SK-N-SH treated with all-trans-retinoic acid at 6 μM for 48 hours (cell line): ENCODE data around the gene NR1H4.

ENCODE experiments used
- ARNTL ChIP-seq: fragments of 450-650 bp; formaldehyde crosslinking; IDR thresholded peaks from 2 replicates; pipeline ENCODE4 v1.5.0; 2020; ENCODE audit warnings: low read depth, mild to moderate bottlenecking, moderate library complexity, borderline replicate concordance
- CREB5 ChIP-seq: fragments of 250-450 bp; sonication (Bioruptor Pico); IDR thresholded peaks from 2 replicates; pipeline ENCODE4 v1.5.1; 2020; ENCODE audit warnings: low read depth, mild to moderate bottlenecking, moderate library complexity
- ISL1 ChIP-seq: fragments of 250-450 bp; sonication (Bioruptor Pico); IDR thresholded peaks from 2 replicates; pipeline ENCODE4 v2.1.2; 2022; ENCODE audit warnings: mild to moderate bottlenecking, moderate library complexity
- OSR1 ChIP-seq: fragments of 250-450 bp; sonication (Bioruptor Pico); IDR thresholded peaks from 2 replicates; pipeline ENCODE4 v1.8.0; 2022; ENCODE audit warnings: moderate library complexity, mild to moderate bottlenecking, inconsistent platforms
- PATZ1 ChIP-seq: fragments of 250-450 bp; sonication (Bioruptor Pico); IDR thresholded peaks from 2 replicates; pipeline ENCODE4 v1.8.0; 2020; ENCODE audit warnings: mild to moderate bottlenecking, moderate library complexity, borderline replicate concordance
- PPARA ChIP-seq: fragments of 250-450 bp; sonication (Bioruptor Pico); IDR thresholded peaks from 2 replicates; pipeline ENCODE4 v1.5.0; 2020; ENCODE audit warnings: mild to moderate bottlenecking, borderline replicate concordance
- RARB ChIP-seq: fragments of 250-450 bp; sonication (Bioruptor Pico); IDR thresholded peaks from 2 replicates; pipeline ENCODE4 v1.8.0; 2021; ENCODE audit warnings: mild to moderate bottlenecking, moderate library complexity
- SNAI2 ChIP-seq: fragments of 250-450 bp; sonication (Bioruptor Pico); IDR thresholded peaks from 2 replicates; pipeline ENCODE4 v1.5.0; 2020; ENCODE audit warnings: mild to moderate bottlenecking, moderate library complexity
- ZC3H10 ChIP-seq: fragments of 250-450 bp; sonication (Bioruptor Pico); IDR thresholded peaks from 2 replicates; pipeline ENCODE4 v1.5.1; 2021; ENCODE audit warnings: mild to moderate bottlenecking, moderate library complexity
- ZFP3 ChIP-seq: fragments of 250-450 bp; sonication (Bioruptor Pico); IDR thresholded peaks from 2 replicates; pipeline ENCODE4 v1.5.0; 2020; ENCODE audit warnings: mild to moderate bottlenecking, moderate library complexity
- ZFP30 ChIP-seq: fragments of 450-650 bp; formaldehyde crosslinking; IDR thresholded peaks from 2 replicates; pipeline ENCODE4 v1.5.0; 2022; ENCODE audit warnings: mild to moderate bottlenecking, moderate library complexity
- ZNF565 ChIP-seq: fragments of 450-650 bp; formaldehyde crosslinking; conservative IDR thresholded peaks from 2 replicates; pipeline ENCODE4 v1.5.0; 2020; ENCODE audit warnings: low read depth, mild to moderate bottlenecking, moderate library complexity
- ZNF70 ChIP-seq: fragments of 450-650 bp; formaldehyde crosslinking; IDR thresholded peaks from 2 replicates; pipeline ENCODE4 v1.5.0; 2020; ENCODE audit warnings: mild to moderate bottlenecking, moderate library complexity

- TF ChIP-seq ISL1 (CRISPR knock-in tag) (no peak), PATZ1 (no peak), ZFP3 (CRISPR knock-in tag) (no peak), PPARA (CRISPR knock-in tag) (no peak), ARNTL (CRISPR knock-in tag) (no peak), ZNF70 (CRISPR knock-in tag) (no peak), ZFP30 (CRISPR knock-in tag) (no peak), ZNF565 (no peak), RARB (CRISPR knock-in tag) (no peak), SNAI2 (CRISPR knock-in tag) (no peak), CREB5 (CRISPR knock-in tag) (no peak), OSR1 (CRISPR knock-in tag) (no peak), ZC3H10 (no peak)
These were observed 46.6 kb upstream of the NR1H4 start for GRCh38 chr12:100427078-100427477.
